Panc1 (cell line): ENCODE measurements around the gene FGF14. TPM values are rescaled to one million over a fixed set of nuclear protein-coding genes. Genes with fewer than 3 reads are reported as not detected.

Experiments
- ATAC-seq: fragments of 200-7000 bp; cut with Tn5 transposase; 2 replicates; pipeline ENCODE4 v1.9.1; 2020; ENCODE audit warnings: mild to moderate bottlenecking, moderate library complexity
- BruUV-seq: library from RNA; stranded (reverse); fragments of 400-500 nt; replicated peaks from 2 replicates; lab custom pipeline; 2021; lab: Mats Ljungman, UMichigan
- CTCF ChIA-PET: fragments of 300-600 bp; sonication (Branson Sonifier 250); formaldehyde crosslinking; loops from one replicate; lab custom pipeline; 2022; ENCODE audit warnings: antibody characterized with exemption; lab: Charles Lee
- POLR2A ChIA-PET: fragments of 300-600 bp; sonication (Branson Sonifier 250); formaldehyde crosslinking; loops from one replicate; lab custom pipeline; 2022; ENCODE audit warnings: antibody characterized with exemption; lab: Charles Lee
- DNase-seq: peaks from one replicate; pipeline ENCODE4 v3.0.0-alpha.2; 2010; ENCODE audit warnings: low read depth, low spot score
- H3K27ac ChIP-seq: 2 replicates; pipeline ENCODE4 v1.5.1; 2011; ENCODE audit warnings: mild to moderate bottlenecking, low read length, inconsistent platforms
- H3K27me3 ChIP-seq: fragments of 200-500 bp; sonication (Bioruptor generic); 2 replicates; pipeline ENCODE4 v1.6.0; 2014; ENCODE audit warnings: low read length, inconsistent platforms; ENCODE audit not compliant: control insufficient read depth, insufficient read depth
- H3K36me3 ChIP-seq: fragments of 200-500 bp; sonication (Bioruptor generic); 2 replicates; pipeline ENCODE4 v1.5.1; 2014; ENCODE audit warnings: inconsistent platforms, mild to moderate bottlenecking, low read length, moderate library complexity; ENCODE audit not compliant: control insufficient read depth, insufficient read depth
- H3K4me1 ChIP-seq: 2 replicates; pipeline ENCODE4 v1.5.1; 2011; ENCODE audit warnings: inconsistent platforms, mild to moderate bottlenecking, low read length, moderate library complexity; ENCODE audit not compliant: control insufficient read depth, insufficient read depth
- H3K4me3 ChIP-seq, 2 experiments: 2 replicates each; pipeline ENCODE4 v1.5.1; 2011 to 2012; ENCODE audit warnings: low read depth in 2 of 2, low read length in 2 of 2, mild to moderate bottlenecking in 2 of 2, inconsistent platforms in 1 of 2, moderate library complexity in 1 of 2
- H3K9me3 ChIP-seq: fragments of 200-500 bp; sonication (Bioruptor generic); 2 replicates; pipeline ENCODE4 v1.5.1; 2014; ENCODE audit warnings: low read depth, mild to moderate bottlenecking, inconsistent platforms, low read length, moderate library complexity; ENCODE audit not compliant: control insufficient read depth, insufficient read depth
- CTCF ChIP-seq: fragments of 450-650 bp; IDR thresholded peaks from 2 replicates; pipeline ENCODE4 v1.5.1; 2017; ENCODE audit warnings: mild to moderate bottlenecking
- POLR2AphosphoS5 ChIP-seq: IDR thresholded peaks from 2 replicates; pipeline ENCODE4 v1.6.1; 2012; ENCODE audit warnings: mild to moderate bottlenecking, low read depth, low read length, moderate library complexity
- REST ChIP-seq, 2 experiments: IDR thresholded peaks; 2 replicates each; pipeline ENCODE4 v1.6.1; 2011 to 2012; ENCODE audit warnings: low read depth in 2 of 2, control low read depth in 1 of 2, low read length in 1 of 2, mild to moderate bottlenecking in 1 of 2, moderate library complexity in 1 of 2; ENCODE audit not compliant: insufficient read depth in 1 of 2
- SIN3A ChIP-seq: IDR thresholded peaks from 2 replicates; pipeline ENCODE4 v1.6.1; 2012; ENCODE audit warnings: low read depth, mild to moderate bottlenecking, low read length, moderate library complexity, borderline replicate concordance; ENCODE audit not compliant: insufficient read depth
- TCF7L2 ChIP-seq: IDR thresholded peaks from 2 replicates; pipeline ENCODE4 v1.6.1; 2011; ENCODE audit warnings: mild to moderate bottlenecking, low read depth, low read length, inconsistent platforms
- in situ Hi-C: cut with HindIII; loops from 2 replicates; pipeline ENCODE4 v1.10.0; 2016; ENCODE audit warnings: low sequenced_read_pairs, low pct_unique_long_range_greater_than_20kb
- intact Hi-C: fragments of 100-400 bp; cut with micrococcal nuclease; formaldehyde crosslinking; loops from one replicate; pipeline ENCODE4 v1.10.0; 2022; ENCODE audit not compliant: unreplicated experiment
- total RNA-seq: library from RNA; stranded (reverse); gene quantifications from one replicate; pipeline ENCODE4 v1.2.1, GENCODE V29; 2021; ENCODE audit not compliant: unreplicated experiment

Gene FGF14
- total RNA-seq, 1 experiment from 2014 or later, result 0.03 TPM

- Histone ChIP-seq H3K9me3 (no peaks in the 10 kb centered on the region), H3K4me1 (no peaks in the 10 kb centered on the region), H3K36me3 (no peaks in the 10 kb centered on the region), H3K27ac (no peak overlapping the region), H3K4me3 (no peak overlapping the region), H3K27me3 (no peaks in the 10 kb centered on the region; the same call in 1 of the 2 replicates)
- POLR2A ChIA-PET, result no interaction called here
- BruUV-seq, result no TSS peak
- intact Hi-C loops (no loop called here), in situ Hi-C loops (no loop called here)
- TF ChIP-seq REST (IDR thresholded peaks at IDR 0.05; ENCODE audit: insufficient read depth in 1 of 2, low read depth in 2 of 2, low read length in 1 of 2), result no peak
- no peak for TF ChIP-seq TCF7L2
- TF ChIP-seq CTCF, result no peak
- no peak for TF ChIP-seq SIN3A
- no peak for TF ChIP-seq POLR2AphosphoS5
- CTCF ChIA-PET, result no interaction called here
- DNase-seq, result no peak
- no peak for ATAC-seq
Observed at GRCh38 chr13:102236830-102237229, 165.0 kb downstream of the FGF14 start.

GRCh38 chr13:102236341-102236740 is 165.5 kb downstream of the FGF14 start:
- Histone ChIP-seq H3K27ac (no peak overlapping the region), H3K9me3 (no peaks in the 10 kb centered on the region), H3K4me3 (no peak overlapping the region), H3K27me3 (no peaks in the 10 kb centered on the region; the same call in 1 of the 2 replicates), H3K36me3 (no peaks in the 10 kb centered on the region), H3K4me1 (no peaks in the 10 kb centered on the region)
- intact Hi-C loops, result no loop called here
- no peak for DNase-seq
- no peak for ATAC-seq
- ChIA-PET CTCF (no interaction called here), POLR2A (no interaction called here)
- BruUV-seq, result no TSS peak
- TF ChIP-seq TCF7L2 (no peak), CTCF (no peak), REST (IDR thresholded peaks at IDR 0.05; ENCODE audit: insufficient read depth in 1 of 2, low read depth in 2 of 2, low read length in 1 of 2) (no peak), POLR2AphosphoS5 (no peak), SIN3A (no peak)
- in situ Hi-C loops, result no loop called here
